ENCODE data around the gene ATP5F1E.
A peak's percentile ranks its signal among the peaks of the same experiment; 100 is the strongest.

Gene ATP5F1E

GRCh38 chr20:59002388-59002787, 29.7 kb downstream of the ATP5F1E start:
- Mint-ChIP-seq H3K27me3 (no peaks in the 10 kb centered on the region), H3K4me3 (peak overlapping the region; percentile 93), H3K36me3 (peaks cover 35% of the 10 kb centered on the region), H3K4me1 (peaks cover 39% of the 10 kb centered on the region), H3K27ac (peak overlapping the region; percentile 96), H3K9me3 (no peaks in the 10 kb centered on the region)
- ATAC-seq (ENCODE audit: low read depth) (no peak), DNase-seq (ENCODE audit: low spot score in 2 of 2) (no peak)

- no peak for DNase-seq (ENCODE audit: low spot score in 2 of 2)
- no peak for ATAC-seq (ENCODE audit: low read depth)
- Mint-ChIP-seq H3K27ac (no peak overlapping the region), H3K4me3 (no peak overlapping the region), H3K9me3 (no peaks in the 10 kb centered on the region), H3K4me1 (peaks cover 39% of the 10 kb centered on the region), H3K36me3 (peaks cover 38% of the 10 kb centered on the region), H3K27me3 (no peaks in the 10 kb centered on the region)
Observed at GRCh38 chr20:59001449-59002171, 30.5 kb downstream of the ATP5F1E start.

- ATAC-seq (ENCODE audit: low read depth) (no peak), DNase-seq (ENCODE audit: low spot score in 2 of 2) (no peak)
- no peaks in the 10 kb centered on the region for H3K9me3 Mint-ChIP-seq
- no peaks in the 10 kb centered on the region for H3K27me3 Mint-ChIP-seq
- peaks cover 38% of the 10 kb centered on the region for H3K36me3 Mint-ChIP-seq
- no peak overlapping the region for H3K4me3 Mint-ChIP-seq
- peaks cover 39% of the 10 kb centered on the region for H3K4me1 Mint-ChIP-seq
- no peak overlapping the region for H3K27ac Mint-ChIP-seq
Observed at GRCh38 chr20:59001068-59001448, 31.1 kb downstream of the ATP5F1E start.

GRCh38 chr20:59000326-59000725, 31.8 kb downstream of the ATP5F1E start:
- peaks cover 42% of the 10 kb centered on the region for H3K36me3 Mint-ChIP-seq
- no peak overlapping the region for H3K4me3 Mint-ChIP-seq

GRCh38 chr20:58998656-58999055, 33.5 kb downstream of the ATP5F1E start:
- H3K9me3 Mint-ChIP-seq = no peaks in the 10 kb centered on the region
- ATAC-seq (ENCODE audit: low read depth) (no peak), DNase-seq (ENCODE audit: low spot score in 2 of 2) (no peak)
- peaks cover 29% of the 10 kb centered on the region for H3K4me1 Mint-ChIP-seq
- no peaks in the 10 kb centered on the region for H3K27me3 Mint-ChIP-seq
- H3K36me3 Mint-ChIP-seq = peaks cover 37% of the 10 kb centered on the region
- H3K4me3 Mint-ChIP-seq = no peak overlapping the region
- H3K27ac Mint-ChIP-seq = no peak overlapping the region

More at GRCh38 chr20:59000326-59000725, 31.8 kb downstream of the ATP5F1E start:
- ATAC-seq (ENCODE audit: low read depth) = no peak
- DNase-seq (ENCODE audit: low spot score in 2 of 2) = no peak
- Mint-ChIP-seq H3K4me1 (peaks cover 43% of the 10 kb centered on the region), H3K27me3 (no peaks in the 10 kb centered on the region), H3K9me3 (no peaks in the 10 kb centered on the region), H3K27ac (no peak overlapping the region)

- Mint-ChIP-seq H3K36me3 (peaks cover 28% of the 10 kb centered on the region), H3K4me3 (no peak overlapping the region), H3K4me1 (peaks cover 18% of the 10 kb centered on the region), H3K9me3 (no peaks in the 10 kb centered on the region), H3K27ac (peak overlapping the region; percentile 35), H3K27me3 (no peaks in the 10 kb centered on the region)
- ATAC-seq (ENCODE audit: low read depth) (no peak), DNase-seq (ENCODE audit: low spot score in 2 of 2) (no peak)
Observed at GRCh38 chr20:58997141-58997770, 34.9 kb downstream of the ATP5F1E start.

GRCh38 chr20:58996226-58996611, 35.9 kb downstream of the ATP5F1E start:
- H3K9me3 Mint-ChIP-seq = no peaks in the 10 kb centered on the region
- H3K4me3 Mint-ChIP-seq = no peak overlapping the region
- H3K27me3 Mint-ChIP-seq = no peaks in the 10 kb centered on the region
- H3K4me1 Mint-ChIP-seq = peaks cover 17% of the 10 kb centered on the region
- H3K36me3 Mint-ChIP-seq = peaks cover 28% of the 10 kb centered on the region
- DNase-seq (ENCODE audit: low spot score in 2 of 2) = no peak
- H3K27ac Mint-ChIP-seq = peak overlapping the region; percentile 77
- ATAC-seq (ENCODE audit: low read depth) = no peak

GRCh38 chr20:58995461-58996225, 36.5 kb downstream of the ATP5F1E start:
- Mint-ChIP-seq H3K36me3 (peaks cover 28% of the 10 kb centered on the region), H3K4me1 (peaks cover 17% of the 10 kb centered on the region), H3K27ac (peak overlapping the region; percentile 77), H3K4me3 (no peak overlapping the region), H3K9me3 (no peaks in the 10 kb centered on the region), H3K27me3 (no peaks in the 10 kb centered on the region)
- DNase-seq (ENCODE audit: low spot score in 2 of 2) (no peak), ATAC-seq (ENCODE audit: low read depth) (no peak)

GRCh38 chr20:58994390-58995159, 37.6 kb downstream of the ATP5F1E start:
- H3K27me3 Mint-ChIP-seq = no peaks in the 10 kb centered on the region
- H3K4me3 Mint-ChIP-seq = no peak overlapping the region
- ATAC-seq (ENCODE audit: low read depth) (peak; percentile 58), DNase-seq (ENCODE audit: low spot score in 2 of 2) (no peak)
- H3K4me1 Mint-ChIP-seq = peaks cover 17% of the 10 kb centered on the region
- H3K27ac Mint-ChIP-seq = peak overlapping the region; percentile 11
- no peaks in the 10 kb centered on the region for H3K9me3 Mint-ChIP-seq
- peaks cover 31% of the 10 kb centered on the region for H3K36me3 Mint-ChIP-seq

- H3K4me1 Mint-ChIP-seq = peaks cover 17% of the 10 kb centered on the region
- ATAC-seq (ENCODE audit: low read depth) (no peak), DNase-seq (ENCODE audit: low spot score in 2 of 2) (no peak)
- peak overlapping the region; percentile 45 for H3K27ac Mint-ChIP-seq
- H3K4me3 Mint-ChIP-seq = no peak overlapping the region
- peaks cover 35% of the 10 kb centered on the region for H3K36me3 Mint-ChIP-seq
- H3K27me3 Mint-ChIP-seq = no peaks in the 10 kb centered on the region
- no peaks in the 10 kb centered on the region for H3K9me3 Mint-ChIP-seq
Observed at GRCh38 chr20:58993332-58994248, 38.5 kb downstream of the ATP5F1E start.

GRCh38 chr20:58992911-58993310, 39.2 kb downstream of the ATP5F1E start:
- Mint-ChIP-seq H3K4me1 (peaks cover 19% of the 10 kb centered on the region), H3K27ac (no peak overlapping the region), H3K27me3 (no peaks in the 10 kb centered on the region), H3K4me3 (no peak overlapping the region), H3K36me3 (peaks cover 37% of the 10 kb centered on the region), H3K9me3 (no peaks in the 10 kb centered on the region)
- no peak for ATAC-seq (ENCODE audit: low read depth)
- DNase-seq (ENCODE audit: low spot score in 2 of 2) = no peak

- ATAC-seq (ENCODE audit: low read depth) = no peak
- peaks cover 19% of the 10 kb centered on the region for H3K4me1 Mint-ChIP-seq
- H3K27ac Mint-ChIP-seq = peak overlapping the region; percentile 85
- H3K9me3 Mint-ChIP-seq = no peaks in the 10 kb centered on the region
- no peak overlapping the region for H3K4me3 Mint-ChIP-seq
- H3K27me3 Mint-ChIP-seq = no peaks in the 10 kb centered on the region
- no peak for DNase-seq (ENCODE audit: low spot score in 2 of 2)
- peaks cover 38% of the 10 kb centered on the region for H3K36me3 Mint-ChIP-seq
Observed at GRCh38 chr20:58991715-58992114, 40.4 kb downstream of the ATP5F1E start.
